22Rv1 (cell line): ENCODE measurements around the gene EXOC2.

Experiments
- H3K27ac ChIP-seq: fragments of 450-650 bp; 2 replicates; pipeline ENCODE4 v1.5.1; 2017
- CTCF ChIP-seq: fragments of 450-650 bp; IDR thresholded peaks from 2 replicates; pipeline ENCODE4 v1.5.1; 2017; ENCODE audit warnings: mild to moderate bottlenecking
- ZFX ChIP-seq: fragments of 450-650 bp; IDR thresholded peaks from 2 replicates; pipeline ENCODE4 v1.6.1; 2017; ENCODE audit warnings: antibody characterized with exemption, borderline replicate concordance

EXOC2 gene

GRCh38 chr6:456887-457286 is 236.1 kb downstream of the EXOC2 start:
- no peak for TF ChIP-seq CTCF
- TF ChIP-seq ZFX: no peak
- H3K27ac ChIP-seq: no peak overlapping the region

GRCh38 chr6:456358-456867 is 236.5 kb downstream of the EXOC2 start:
- H3K27ac ChIP-seq: no peak overlapping the region
- TF ChIP-seq CTCF (no peak), ZFX (no peak)

- TF ChIP-seq ZFX (no peak), CTCF (no peak)
- no peak overlapping the region for H3K27ac ChIP-seq
Observed at GRCh38 chr6:455835-456234, 237.1 kb downstream of the EXOC2 start.

- TF ChIP-seq CTCF (no peak), ZFX (no peak)
- H3K27ac ChIP-seq: no peak overlapping the region
Observed at GRCh38 chr6:455006-455585, 237.8 kb downstream of the EXOC2 start.

GRCh38 chr6:454148-454991 is 238.6 kb downstream of the EXOC2 start:
- no peak overlapping the region for H3K27ac ChIP-seq
- no peak for TF ChIP-seq CTCF
- no peak for TF ChIP-seq ZFX

GRCh38 chr6:453152-453551 is 239.8 kb downstream of the EXOC2 start:
- TF ChIP-seq ZFX (no peak), CTCF (no peak)

GRCh38 chr6:452301-453067 is 240.5 kb downstream of the EXOC2 start:
- no peak overlapping the region for H3K27ac ChIP-seq
- no peak for TF ChIP-seq ZFX
- no peak for TF ChIP-seq CTCF

More at GRCh38 chr6:453152-453551, 239.8 kb downstream of the EXOC2 start:
- no peak overlapping the region for H3K27ac ChIP-seq
